Neuronal stem cell (in vitro differentiated cells): ENCODE results near the gene PKD1L1. TPM values are rescaled to one million over a fixed set of nuclear protein-coding genes. Genes with fewer than 3 reads are reported as not detected.

ENCODE experiments used
- DNase-seq: peaks from one replicate; pipeline ENCODE4 v3.0.0-alpha.2; 2013; ENCODE audit warnings: low spot score
- H2AFZ ChIP-seq: one replicate; pipeline ENCODE4 v1.6.1; 2013; ENCODE audit warnings: mild to moderate bottlenecking, low read length, inconsistent platforms
- H2AK5ac ChIP-seq: 2 replicates; pipeline ENCODE4 v1.6.1; 2013; ENCODE audit warnings: low read depth, mild to moderate bottlenecking, inconsistent platforms, low read length, moderate library complexity, mixed read lengths
- H2BK120ac ChIP-seq: 2 replicates; pipeline ENCODE4 v1.6.1; 2013; ENCODE audit warnings: low read depth, mild to moderate bottlenecking, inconsistent platforms, low read length, moderate library complexity, mixed read lengths
- H2BK12ac ChIP-seq: one replicate; pipeline ENCODE4 v1.6.1; 2013; ENCODE audit warnings: low read length, inconsistent platforms
- H2BK15ac ChIP-seq: 2 replicates; pipeline ENCODE4 v1.6.1; 2013; ENCODE audit warnings: mild to moderate bottlenecking, low read length, inconsistent platforms, mixed read lengths
- H2BK5ac ChIP-seq: one replicate; pipeline ENCODE4 v1.6.1; 2013; ENCODE audit warnings: inconsistent platforms, mild to moderate bottlenecking, low read length, moderate library complexity
- H3K14ac ChIP-seq: one replicate; pipeline ENCODE4 v1.6.1; 2013; ENCODE audit warnings: low read length, inconsistent platforms
- H3K18ac ChIP-seq: 2 replicates; pipeline ENCODE4 v1.6.1; 2013; ENCODE audit warnings: low read length, inconsistent platforms
- H3K23ac ChIP-seq: 2 replicates; pipeline ENCODE4 v1.6.1; 2013; ENCODE audit warnings: low read depth, mild to moderate bottlenecking, mixed read lengths, low read length, inconsistent platforms; ENCODE audit not compliant: poor library complexity
- H3K27ac ChIP-seq: replicated peaks from 3 replicates; pipeline ENCODE4 v1.5.1; 2013; ENCODE audit warnings: low read length, inconsistent platforms
- H3K27me3 ChIP-seq, 3 experiments: 2 replicates each; pipeline ENCODE4 v1.6.1; 2013; ENCODE audit warnings: low read length in 3 of 3, mild to moderate bottlenecking in 2 of 3, inconsistent platforms in 1 of 3, low read depth in 1 of 3, mixed read lengths in 1 of 3, moderate library complexity in 1 of 3; ENCODE audit not compliant: control insufficient read depth in 3 of 3, insufficient read depth in 3 of 3
- H3K36me3 ChIP-seq, 2 donors: replicated peaks in 1 of 2; 2 replicates each; pipeline ENCODE4 v1.6.1; 2013; ENCODE audit warnings: low read length in 2 of 2; ENCODE audit not compliant: control insufficient read depth in 2 of 2, insufficient read depth in 2 of 2
- H3K4ac ChIP-seq: 2 replicates; pipeline ENCODE4 v1.6.1; 2013; ENCODE audit warnings: inconsistent platforms, mild to moderate bottlenecking, low read length, moderate library complexity
- H3K4me1 ChIP-seq, 2 donors: 1 replicate in 1 of 2; 2 replicates in 1 of 2; pipeline ENCODE4 v1.6.1; 2013; ENCODE audit warnings: low read length in 2 of 2, low read depth in 1 of 2; ENCODE audit not compliant: control insufficient read depth in 2 of 2, insufficient read depth in 1 of 2
- H3K4me2 ChIP-seq: one replicate; pipeline ENCODE4 v1.6.1; 2013; ENCODE audit warnings: mild to moderate bottlenecking, low read length, inconsistent platforms; ENCODE audit not compliant: insufficient read depth, poor library complexity, severe bottlenecking
- H3K4me3 ChIP-seq, 2 donors: 2 replicates each; pipeline ENCODE4 v1.5.1; 2013; ENCODE audit warnings: low read length in 2 of 2, mild to moderate bottlenecking in 2 of 2, inconsistent platforms in 1 of 2, moderate library complexity in 1 of 2
- H3K79me1 ChIP-seq: one replicate; pipeline ENCODE4 v1.6.1; 2013; ENCODE audit warnings: low read depth, mild to moderate bottlenecking, inconsistent platforms, low read length, moderate library complexity
- H3K9ac ChIP-seq: one replicate; pipeline ENCODE4 v1.6.1; 2013; ENCODE audit warnings: mild to moderate bottlenecking, low read depth, low read length, inconsistent platforms; ENCODE audit not compliant: poor library complexity
- H3K9me3 ChIP-seq, 2 donors: replicated peaks in 1 of 2; 2 replicates each; pipeline versions ENCODE3 to v1.6.1; 2013; ENCODE audit warnings: low read length in 2 of 2, mild to moderate bottlenecking in 2 of 2, inconsistent platforms in 1 of 2, low read depth in 1 of 2, mixed read lengths in 1 of 2, moderate library complexity in 1 of 2; ENCODE audit not compliant: control insufficient read depth in 2 of 2, insufficient read depth in 1 of 2
- H4K8ac ChIP-seq: one replicate; pipeline ENCODE4 v1.6.1; 2013; ENCODE audit warnings: low read depth, mild to moderate bottlenecking, inconsistent platforms, low read length, moderate library complexity
- H4K91ac ChIP-seq: one replicate; pipeline ENCODE4 v1.6.1; 2013; ENCODE audit warnings: low read length, low read depth, mild to moderate bottlenecking, inconsistent platforms; ENCODE audit not compliant: poor library complexity
- WGBS, 2 donors: extraction: QIAGEN DNeasy Blood & Tissue Kit; methylation state at CpG; one replicate each; pipeline ENCODE4 v1.1.7; 2013; ENCODE audit warnings: missing lambda C conversion rate in 2 of 2, mixed read lengths in 1 of 2; ENCODE audit not compliant: insufficient read length in 2 of 2, insufficient replicate concordance in 1 of 2; ENCODE audit errors: extremely low coverage in 2 of 2; 5-methylcytosine and 5-hydroxymethylcytosine counted together
- polyA plus RNA-seq, 2 experiments: library from polyadenylated mRNA; stranded (reverse); fragments of 200-250 nt; gene quantifications; one replicate each; pipeline ENCODE4 v1.2.3, GENCODE V29; 2013

PKD1L1 gene
- polyA plus RNA-seq (2013, experiment 1 of 2), result 0.03 TPM
- polyA plus RNA-seq (2013, experiment 2 of 2), result 0.03 TPM

- Histone ChIP-seq H3K23ac (peak within 1 kb of the TSS; percentile 43), H3K4me1 (peaks cover 0 to 2% of the 10 kb centered on the region in 2 donors), H3K9me3 (no peaks in the 10 kb centered on the region), H4K8ac (no peak within 1 kb of the TSS), H2BK15ac (no peak within 1 kb of the TSS), H3K27me3 (peaks cover 0 to 5% (median 0%) of the 10 kb centered on the region in 3 experiments), H3K4me2 (no peak within 1 kb of the TSS), H2BK12ac (no peak within 1 kb of the TSS), H3K36me3 (peaks cover 0 to 2% of the 10 kb centered on the region in 2 donors), H3K14ac (peak within 1 kb of the TSS; percentile 77), H2AFZ (no peak within 1 kb of the TSS), H4K91ac (no peak within 1 kb of the TSS), H3K4ac (no peak within 1 kb of the TSS), H2BK5ac (no peak within 1 kb of the TSS), H3K4me3 (no peak within 1 kb of the TSS), H3K9ac (peak within 1 kb of the TSS; percentile 14), H3K18ac (peak within 1 kb of the TSS; percentile 77), H2BK120ac (no peak within 1 kb of the TSS), H3K27ac (no peak within 1 kb of the TSS), H3K79me1 (no peaks in the 10 kb centered on the region), H2AK5ac (no peak within 1 kb of the TSS)
- WGBS, 2 donors, result no CpG with 5 or more reads among the region's 7 CpGs
- DNase-seq, result no peak
These were observed at the start of gene PKD1L1 for GRCh38 chr7:47948141-47948790. PKD1L1 (minus strand) TSS chr7:47948466; CDS start chr7:47948440, 26 bp downstream.

- no peak overlapping the region for H3K4ac ChIP-seq
- no peak for DNase-seq
- H3K27ac ChIP-seq, result no peak overlapping the region
- no peaks in the 10 kb centered on the region for H3K36me3 ChIP-seq
- no peaks in the 10 kb centered on the region for H3K9me3 ChIP-seq
- H4K8ac ChIP-seq, result no peak overlapping the region
- no peak overlapping the region for H3K4me2 ChIP-seq
- H2AK5ac ChIP-seq, result no peak overlapping the region
- H3K9ac ChIP-seq, result no peak overlapping the region
- H2BK15ac ChIP-seq, result no peak overlapping the region
- no peaks in the 10 kb centered on the region for H3K27me3 ChIP-seq
- H3K18ac ChIP-seq, result no peak overlapping the region
- H3K23ac ChIP-seq, result no peak overlapping the region
- H2AFZ ChIP-seq, result peak overlapping the region; percentile 88
- no peaks in the 10 kb centered on the region for H3K79me1 ChIP-seq
- H4K91ac ChIP-seq, result no peak overlapping the region
- H3K4me3 ChIP-seq, result no peak overlapping the region
- H3K14ac ChIP-seq, result no peak overlapping the region
- H3K4me1 ChIP-seq, result peaks cover 0 to 7% of the 10 kb centered on the region in 2 donors
- H2BK120ac ChIP-seq, result no peak overlapping the region
- H2BK12ac ChIP-seq, result no peak overlapping the region
- no peak overlapping the region for H2BK5ac ChIP-seq
- no CpG with 5 or more reads among the region's 3 CpGs for WGBS, 2 donors
These were observed 44.2 kb upstream of the PKD1L1 start for GRCh38 chr7:47992446-47992845.

- H4K91ac ChIP-seq, result peak overlapping the region; percentile 53
- DNase-seq, result peak; percentile 70
- H3K23ac ChIP-seq, result peak overlapping the region; percentile 80
- H3K4ac ChIP-seq, result no peak overlapping the region
- H3K9me3 ChIP-seq, result no peaks in the 10 kb centered on the region
- H4K8ac ChIP-seq, result no peak overlapping the region
- H3K4me1 ChIP-seq, result peaks cover 0 to 7% of the 10 kb centered on the region in 2 donors
- H2BK5ac ChIP-seq, result peak overlapping the region; percentile 2
- no peaks in the 10 kb centered on the region for H3K27me3 ChIP-seq
- no CpG with 5 or more reads among the region's 26 CpGs for WGBS, 2 donors
- H3K4me3 ChIP-seq, result peak overlapping the region; percentile 42 to 54
- no peak overlapping the region for H2BK12ac ChIP-seq
- H3K14ac ChIP-seq, result no peak overlapping the region
- H3K18ac ChIP-seq, result peak overlapping the region; percentile 91
- H3K79me1 ChIP-seq, result no peaks in the 10 kb centered on the region
- H3K9ac ChIP-seq, result no peak overlapping the region
- no peak overlapping the region for H2BK120ac ChIP-seq
- no peaks in the 10 kb centered on the region for H3K36me3 ChIP-seq
- H2AK5ac ChIP-seq, result no peak overlapping the region
- H3K4me2 ChIP-seq, result peak overlapping the region; percentile 61
- peak overlapping the region; percentile 54 for H2BK15ac ChIP-seq
- peak overlapping the region; percentile 88 for H2AFZ ChIP-seq
- H3K27ac ChIP-seq, result peak overlapping the region; percentile 69
These were observed 43.6 kb upstream of the PKD1L1 start for GRCh38 chr7:47991741-47992311.

GRCh38 chr7:47991270-47991669 is 43.0 kb upstream of the PKD1L1 start:
- WGBS, 2 donors, result no CpG with 5 or more reads among the region's 1 CpG
- peak overlapping the region; percentile 88 for H2AFZ ChIP-seq

More at GRCh38 chr7:47991270-47991669, 43.0 kb upstream of the PKD1L1 start:
- Histone ChIP-seq H3K9ac (no peak overlapping the region), H3K4me2 (peak overlapping the region; percentile 61), H4K8ac (no peak overlapping the region), H4K91ac (no peak overlapping the region), H2AK5ac (no peak overlapping the region), H3K27ac (peak overlapping the region; percentile 69), H2BK120ac (no peak overlapping the region), H3K36me3 (no peaks in the 10 kb centered on the region), H2BK5ac (peak overlapping the region; percentile 2), H2BK12ac (no peak overlapping the region), H3K18ac (peak overlapping the region; percentile 91), H3K14ac (no peak overlapping the region), H3K4me1 (peaks cover 0 to 7% of the 10 kb centered on the region in 2 donors), H2BK15ac (peak overlapping the region; percentile 54), H3K23ac (no peak overlapping the region), H3K9me3 (no peaks in the 10 kb centered on the region), H3K4ac (no peak overlapping the region), H3K27me3 (no peaks in the 10 kb centered on the region), H3K79me1 (no peaks in the 10 kb centered on the region), H3K4me3 (peak overlapping the region in 1 of 2 donors; percentile 42)
- no peak for DNase-seq
